Kidney (tissue), 14 donors: Measurements from ENCODE around the gene CCN2. TPM values are rescaled to one million over a fixed set of nuclear protein-coding genes. Genes with fewer than 3 reads are reported as not detected.

Source experiments
- DNase-seq, 5 donors: peaks; one replicate each; pipeline ENCODE4 v3.0.0-alpha.2; 2013 to 2020
- FAIRE-seq: peaks from 2 replicates; lab custom pipeline; 2012; peaks lifted over from hg19 to GRCh38; lab: Jason Lieb, UNC
- H3K27ac ChIP-seq, 2 donors: one replicate each; pipeline ENCODE4 v1.7.0; 2013; ENCODE audit warnings: low read depth in 2 of 2, low read length in 2 of 2, inconsistent platforms in 1 of 2
- H3K27me3 ChIP-seq: one replicate; pipeline ENCODE4 v1.7.1; 2013; ENCODE audit warnings: low read length, inconsistent platforms; ENCODE audit not compliant: control insufficient read depth, insufficient read depth
- H3K36me3 ChIP-seq, 3 donors: one replicate each; pipeline versions ENCODE4 v1.7.0 to v1.7.1; 2013; ENCODE audit warnings: low read length in 3 of 3, control low read depth in 1 of 3, inconsistent platforms in 1 of 3; ENCODE audit not compliant: insufficient read depth in 3 of 3, control insufficient read depth in 2 of 3
- H3K4me1 ChIP-seq, 3 donors: one replicate each; pipeline versions ENCODE4 v1.7.0 to v1.7.1; 2013; ENCODE audit warnings: low read length in 3 of 3, inconsistent platforms in 1 of 3, low read depth in 1 of 3; ENCODE audit not compliant: control insufficient read depth in 2 of 3, insufficient read depth in 2 of 3
- H3K4me3 ChIP-seq, 3 donors: one replicate each; pipeline versions ENCODE4 v1.7.0 to v1.8.1; 2013; ENCODE audit warnings: low read length in 3 of 3, control low read depth in 1 of 3, inconsistent platforms in 1 of 3
- H3K9ac ChIP-seq, 3 donors: one replicate each; pipeline versions ENCODE4 v1.7.0 to v1.7.1; 2013; ENCODE audit warnings: low read length in 3 of 3, control low read depth in 1 of 3, inconsistent platforms in 1 of 3
- H3K9me3 ChIP-seq, 3 donors: one replicate each; pipeline versions ENCODE4 v1.7.0 to v1.7.1; 2013; ENCODE audit warnings: low read length in 3 of 3, control low read depth in 1 of 3, inconsistent platforms in 1 of 3; ENCODE audit not compliant: control insufficient read depth in 2 of 3, insufficient read depth in 1 of 3
- intact Hi-C: fragments of 100-400 bp; cut with DNase I; formaldehyde crosslinking; loops from one replicate; pipeline ENCODE4 v1.11.1; 2022
- polyA plus RNA-seq: library from polyadenylated mRNA; stranded (reverse); fragments of 350-450 nt; fragmentation: Illumina TruSeq; extraction: RNeasy Lipid Tissue Mini Kit (QIAGEN cat#74804); gene quantifications from one replicate; pipeline ENCODE4 v1.2.3, GENCODE V29; 2014; ENCODE audit warnings: low read depth, low replicate concordance; ENCODE audit not compliant: insufficient read depth
- total RNA-seq: library from RNA; stranded (reverse); fragmentation: NEBNext Ultra II Directional; extraction: Animal tissue kit (Norgen Biotek cat#: 25700); gene quantifications from one replicate; pipeline ENCODE4 v1.2.1, GENCODE V29; 2021
- TF ChIP-seq, protein P1 (sequence below): IDR thresholded peaks from 3 replicates; pipeline ENCODE4 v1.5.1; 2012; ENCODE audit warnings: mild to moderate bottlenecking, moderate library complexity, borderline replicate concordance; ENCODE audit not compliant: insufficient read depth; ENCODE audit errors: extremely low read depth
- donor health status: control.
- donor health status: control.
- donor health status: control.
- donor health status: control.
- donor health status: control.
- donor health status: DM: yes; HTN: yes; CAD: no.
- donor health status: Normal renal cell carcinoma (clear cell type).

CCN2 gene
- total and polyA plus RNA-seq, 2 donors from 2014 or later, result 64.1 to 248 TPM

DNA sequence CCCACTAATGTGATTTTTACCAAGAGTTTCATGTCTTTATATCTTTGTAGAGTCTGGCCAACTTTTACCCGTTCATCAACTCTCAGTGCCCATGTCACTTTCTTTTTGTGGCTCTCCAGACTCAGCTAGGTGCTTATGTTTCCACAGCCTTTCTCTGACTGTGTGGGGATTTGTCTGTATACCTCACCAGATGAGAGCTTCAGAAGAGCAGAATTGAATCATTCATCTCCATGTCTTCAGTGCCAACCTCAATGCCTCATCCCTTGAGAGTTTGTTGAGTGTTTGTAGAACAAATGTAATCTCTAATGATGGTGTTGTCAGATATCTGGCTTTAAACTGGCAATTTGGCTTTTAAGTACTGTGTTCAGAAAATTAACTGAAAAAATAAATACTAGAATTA lies 16.8 kb upstream of the CCN2 start:
- Histone ChIP-seq H3K27ac (no peak overlapping the region), H3K4me3 (no peak overlapping the region), H3K4me1 (no peaks in the 10 kb centered on the region), H3K36me3 (no peaks in the 10 kb centered on the region), H3K9me3 (no peaks in the 10 kb centered on the region), H3K27me3 (no peaks in the 10 kb centered on the region), H3K9ac (no peak overlapping the region)
- TF ChIP-seq, protein P1, sequence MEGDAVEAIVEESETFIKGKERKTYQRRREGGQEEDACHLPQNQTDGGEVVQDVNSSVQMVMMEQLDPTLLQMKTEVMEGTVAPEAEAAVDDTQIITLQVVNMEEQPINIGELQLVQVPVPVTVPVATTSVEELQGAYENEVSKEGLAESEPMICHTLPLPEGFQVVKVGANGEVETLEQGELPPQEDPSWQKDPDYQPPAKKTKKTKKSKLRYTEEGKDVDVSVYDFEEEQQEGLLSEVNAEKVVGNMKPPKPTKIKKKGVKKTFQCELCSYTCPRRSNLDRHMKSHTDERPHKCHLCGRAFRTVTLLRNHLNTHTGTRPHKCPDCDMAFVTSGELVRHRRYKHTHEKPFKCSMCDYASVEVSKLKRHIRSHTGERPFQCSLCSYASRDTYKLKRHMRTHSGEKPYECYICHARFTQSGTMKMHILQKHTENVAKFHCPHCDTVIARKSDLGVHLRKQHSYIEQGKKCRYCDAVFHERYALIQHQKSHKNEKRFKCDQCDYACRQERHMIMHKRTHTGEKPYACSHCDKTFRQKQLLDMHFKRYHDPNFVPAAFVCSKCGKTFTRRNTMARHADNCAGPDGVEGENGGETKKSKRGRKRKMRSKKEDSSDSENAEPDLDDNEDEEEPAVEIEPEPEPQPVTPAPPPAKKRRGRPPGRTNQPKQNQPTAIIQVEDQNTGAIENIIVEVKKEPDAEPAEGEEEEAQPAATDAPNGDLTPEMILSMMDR, result no peak
- FAIRE-seq (no peak), DNase-seq (no peak)
- intact Hi-C loops, result no loop called here

DNA sequence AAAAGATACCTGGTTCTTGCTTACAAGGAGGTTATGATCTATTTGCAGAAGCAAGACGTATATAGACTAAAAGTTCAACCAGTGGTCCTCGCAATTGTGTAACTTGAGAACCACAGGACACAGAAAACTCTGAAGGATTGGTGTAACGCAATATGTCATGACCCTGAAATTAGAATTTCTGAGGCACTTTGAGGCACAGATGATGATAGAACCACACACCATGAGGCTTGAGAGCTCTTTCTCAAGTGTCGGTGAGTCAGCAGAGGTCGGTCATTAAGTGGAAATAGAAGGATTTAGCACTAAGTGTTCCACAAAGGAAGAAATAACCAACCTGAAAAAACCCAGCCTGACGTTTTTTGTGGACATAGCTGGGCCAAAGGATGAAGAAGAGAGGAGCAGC lies 15.3 kb upstream of the CCN2 start:
- FAIRE-seq (no peak), DNase-seq (no peak)
- Histone ChIP-seq H3K27me3 (no peaks in the 10 kb centered on the region), H3K9me3 (no peaks in the 10 kb centered on the region), H3K27ac (no peak overlapping the region), H3K9ac (no peak overlapping the region), H3K36me3 (no peaks in the 10 kb centered on the region), H3K4me1 (no peaks in the 10 kb centered on the region), H3K4me3 (no peak overlapping the region)
- intact Hi-C loops, result no loop called here
- TF ChIP-seq, protein P1, result no peak

DNA sequence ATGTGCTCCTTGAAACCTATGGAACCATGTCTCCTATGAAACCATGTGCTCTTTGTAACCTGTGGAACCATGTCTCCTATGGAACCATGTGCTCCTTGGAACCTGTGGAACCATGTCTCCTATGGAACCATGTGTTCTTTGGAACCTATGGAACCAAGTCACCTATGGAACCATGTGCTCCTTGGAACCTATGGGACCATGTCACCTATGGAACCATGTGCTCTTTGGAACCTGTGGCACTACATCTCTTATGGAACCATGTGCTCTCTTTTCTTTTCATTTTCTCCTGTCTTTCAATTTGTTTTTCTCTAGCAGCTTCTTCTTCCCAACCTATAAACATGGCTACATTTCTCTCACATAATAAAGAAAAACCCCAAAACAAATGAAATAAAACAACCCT lies 11.9 kb upstream of the CCN2 start:
- Histone ChIP-seq H3K27ac (no peak overlapping the region), H3K27me3 (no peaks in the 10 kb centered on the region), H3K9me3 (no peaks in the 10 kb centered on the region), H3K4me1 (no peaks in the 10 kb centered on the region), H3K4me3 (no peak overlapping the region), H3K36me3 (no peaks in the 10 kb centered on the region), H3K9ac (no peak overlapping the region)
- FAIRE-seq, result no peak
- no peak for DNase-seq
- TF ChIP-seq, protein P1, result no peak
- intact Hi-C loops, result no loop called here
